Measurements from ENCODE around the gene RHNO1.
A peak's percentile ranks its signal among the peaks of the same experiment; 100 is the strongest.

The RHNO1 gene

GRCh38 chr12:2851931-2852330 is 25.1 kb upstream of the RHNO1 start:
- in situ Hi-C loops (cut with MboI; ENCODE audit: low sequenced_read_pairs, unreplicated experiment): loop anchor here (25.0 kb wide), 1 partner anchor 185 kb away; no protein-coding TSS in a partner anchor
- TF ChIP-seq, protein P1, sequence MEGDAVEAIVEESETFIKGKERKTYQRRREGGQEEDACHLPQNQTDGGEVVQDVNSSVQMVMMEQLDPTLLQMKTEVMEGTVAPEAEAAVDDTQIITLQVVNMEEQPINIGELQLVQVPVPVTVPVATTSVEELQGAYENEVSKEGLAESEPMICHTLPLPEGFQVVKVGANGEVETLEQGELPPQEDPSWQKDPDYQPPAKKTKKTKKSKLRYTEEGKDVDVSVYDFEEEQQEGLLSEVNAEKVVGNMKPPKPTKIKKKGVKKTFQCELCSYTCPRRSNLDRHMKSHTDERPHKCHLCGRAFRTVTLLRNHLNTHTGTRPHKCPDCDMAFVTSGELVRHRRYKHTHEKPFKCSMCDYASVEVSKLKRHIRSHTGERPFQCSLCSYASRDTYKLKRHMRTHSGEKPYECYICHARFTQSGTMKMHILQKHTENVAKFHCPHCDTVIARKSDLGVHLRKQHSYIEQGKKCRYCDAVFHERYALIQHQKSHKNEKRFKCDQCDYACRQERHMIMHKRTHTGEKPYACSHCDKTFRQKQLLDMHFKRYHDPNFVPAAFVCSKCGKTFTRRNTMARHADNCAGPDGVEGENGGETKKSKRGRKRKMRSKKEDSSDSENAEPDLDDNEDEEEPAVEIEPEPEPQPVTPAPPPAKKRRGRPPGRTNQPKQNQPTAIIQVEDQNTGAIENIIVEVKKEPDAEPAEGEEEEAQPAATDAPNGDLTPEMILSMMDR (IDR thresholded peaks at IDR 0.05; ENCODE audit: borderline replicate concordance, control extremely low read depth, extremely low read depth, insufficient read depth, missing control alignments): no peak
- no peak for DNase-seq (ENCODE audit: low spot score)

- TF ChIP-seq, protein P1 (IDR thresholded peaks at IDR 0.05; ENCODE audit: borderline replicate concordance, control extremely low read depth, extremely low read depth, insufficient read depth, missing control alignments): peak; percentile 45
- in situ Hi-C loops (cut with MboI; ENCODE audit: low sequenced_read_pairs, unreplicated experiment): loop anchor here (25.0 kb wide), 1 partner anchor 184 kb away; no protein-coding TSS in a partner anchor
- DNase-seq (ENCODE audit: low spot score): peak; percentile 81
Measured at GRCh38 chr12:2853626-2854025, 23.4 kb upstream of the RHNO1 start.

DNA sequence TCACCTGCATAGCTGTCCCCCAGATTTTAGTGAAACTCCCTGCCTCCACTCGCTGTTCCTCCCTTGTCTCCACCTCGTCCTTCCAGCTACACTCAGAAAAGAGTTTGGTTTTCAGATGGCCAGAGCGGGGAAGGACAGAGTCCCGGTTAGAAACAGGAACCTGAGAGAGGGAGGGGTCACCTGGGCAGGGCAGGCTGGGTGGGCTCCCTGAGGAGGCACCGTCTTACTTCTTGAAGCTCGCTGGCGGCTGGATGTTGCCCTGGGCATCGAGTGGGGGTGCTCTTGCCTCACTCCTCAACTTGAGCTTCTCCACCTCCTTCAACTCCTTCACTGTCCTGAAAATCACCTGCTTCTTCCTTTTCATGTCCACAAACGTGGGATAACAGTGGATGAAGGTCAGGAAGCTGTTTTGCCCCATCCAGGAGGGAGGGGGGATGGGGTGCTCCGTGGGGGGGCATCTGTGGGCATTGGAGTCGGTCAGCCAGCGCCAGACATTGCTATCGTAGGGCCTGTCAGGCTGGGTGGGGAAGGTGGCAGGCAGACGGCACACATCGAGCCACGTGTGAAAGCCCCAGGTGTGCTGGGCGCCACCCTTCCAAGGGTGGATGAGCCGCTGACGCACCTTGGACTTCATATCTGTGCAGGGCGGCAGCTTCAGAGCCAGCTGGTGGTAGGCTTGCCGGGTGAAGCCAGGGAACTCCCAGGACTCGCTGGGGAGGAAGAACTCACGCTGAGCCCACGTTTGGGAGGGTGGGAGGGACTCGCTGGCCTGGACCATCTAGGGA is 22.2 kb upstream of the RHNO1 start:
- in situ Hi-C loops (cut with MboI; ENCODE audit: low sequenced_read_pairs, unreplicated experiment): loop anchor here (25.0 kb wide), 1 partner anchor 182 kb away; no protein-coding TSS in a partner anchor
- DNase-seq (ENCODE audit: low spot score): no peak
- TF ChIP-seq, protein P1 (IDR thresholded peaks at IDR 0.05; ENCODE audit: borderline replicate concordance, control extremely low read depth, extremely low read depth, insufficient read depth, missing control alignments): no peak

- TF ChIP-seq, protein P1 (IDR thresholded peaks at IDR 0.05; ENCODE audit: borderline replicate concordance, control extremely low read depth, extremely low read depth, insufficient read depth, missing control alignments): no peak
- in situ Hi-C loops (cut with MboI; ENCODE audit: low sequenced_read_pairs, unreplicated experiment): loop anchor here (25.0 kb wide), 1 partner anchor 182 kb away; no protein-coding TSS in a partner anchor
- no peak for DNase-seq (ENCODE audit: low spot score)
Measured at GRCh38 chr12:2855546-2855945, 21.5 kb upstream of the RHNO1 start.

- TF ChIP-seq, protein P1 (IDR thresholded peaks at IDR 0.05; ENCODE audit: borderline replicate concordance, control extremely low read depth, extremely low read depth, insufficient read depth, missing control alignments): no peak
- no peak for DNase-seq (ENCODE audit: low spot score)
- in situ Hi-C loops (cut with MboI; ENCODE audit: low sequenced_read_pairs, unreplicated experiment): loop anchor here (25.0 kb wide), 1 partner anchor 181 kb away; no protein-coding TSS in a partner anchor
Measured at GRCh38 chr12:2856051-2856450, 21.0 kb upstream of the RHNO1 start.

GRCh38 chr12:2857021-2857431 is 20.0 kb upstream of the RHNO1 start, which contains the start of gene TEX52:
Gene TEX52, minus strand, starts transcription at chr12:2857039. Its CDS starts 13 bp downstream, at chr12:2857026.
- DNase-seq (ENCODE audit: low spot score): no peak
- in situ Hi-C loops (cut with MboI; ENCODE audit: low sequenced_read_pairs, unreplicated experiment): loop anchor here (25.0 kb wide), 1 partner anchor 180 kb away; no protein-coding TSS in a partner anchor
- TF ChIP-seq, protein P1 (IDR thresholded peaks at IDR 0.05; ENCODE audit: borderline replicate concordance, control extremely low read depth, extremely low read depth, insufficient read depth, missing control alignments): no peak

All from GM13976 (cell line).